Mucosa of descending colon (tissue), 3 donors: ENCODE data around the gene SCRG1. TPM values are rescaled to one million over a fixed set of nuclear protein-coding genes. Genes with fewer than 3 reads are reported as not detected.

Experiments
- ATAC-seq: fragments of 200-7000 bp; cut with Tn5 transposase; one replicate; pipeline ENCODE4 v1.9.1; 2020; ENCODE audit warnings: mild to moderate bottlenecking, moderate library complexity
- DNase-seq, 3 donors: peaks; one replicate each; pipeline ENCODE4 v3.0.0-alpha.2; 2020
- H3K36me3 ChIP-seq: fragments of 200-600 bp; one replicate; pipeline ENCODE4 v1.8.0; 2021; ENCODE audit warnings: low read depth, mild to moderate bottlenecking
- H3K4me1 ChIP-seq: fragments of 200-600 bp; one replicate; pipeline ENCODE4 v1.8.0; 2021; ENCODE audit warnings: low read depth, mild to moderate bottlenecking
- H3K4me3 ChIP-seq: fragments of 200-600 bp; one replicate; pipeline ENCODE4 v1.8.0; 2021; ENCODE audit warnings: mild to moderate bottlenecking
- H3K9me3 ChIP-seq: fragments of 200-600 bp; one replicate; pipeline ENCODE4 v1.8.0; 2021; ENCODE audit warnings: mild to moderate bottlenecking
- intact Hi-C, 2 donors: fragments of 100-400 bp; cut with DNase I in 1 of 2; cut with micrococcal nuclease in 1 of 2; formaldehyde crosslinking; loops; one replicate each; pipeline versions ENCODE4 v1.11.0 to v1.11.1; 2022; cut with DNase I, micrococcal nuclease
- total RNA-seq, 3 donors: library from RNA; stranded (reverse); fragmentation: NEBNext Ultra II Directional in 2 of 3; extraction: Animal tissue kit (Norgen Biotek cat#: 25700) in 2 of 3; gene quantifications; one replicate each; pipeline versions ENCODE4 v1.2.1 to v1.2.4, GENCODE V29; 2021 to 2023
- TF ChIP-seq, protein P1 (sequence below): fragments of 200-600 bp; IDR thresholded peaks from one replicate; pipeline ENCODE4 v1.8.0; 2022; ENCODE audit warnings: antibody characterized with exemption, mild to moderate bottlenecking
- donor health status: DM: no; HTN: no; CAD: no; lungs with moderate emphysema.
- donor health status: DM: no; HTN: no; CAD: no.
- donor health status: DM: no; HTN: yes; CAD: no.

Gene SCRG1
- total RNA-seq, 3 donors from 2014 or later: 0.06 to 3.4 (median 0.41) TPM

DNA sequence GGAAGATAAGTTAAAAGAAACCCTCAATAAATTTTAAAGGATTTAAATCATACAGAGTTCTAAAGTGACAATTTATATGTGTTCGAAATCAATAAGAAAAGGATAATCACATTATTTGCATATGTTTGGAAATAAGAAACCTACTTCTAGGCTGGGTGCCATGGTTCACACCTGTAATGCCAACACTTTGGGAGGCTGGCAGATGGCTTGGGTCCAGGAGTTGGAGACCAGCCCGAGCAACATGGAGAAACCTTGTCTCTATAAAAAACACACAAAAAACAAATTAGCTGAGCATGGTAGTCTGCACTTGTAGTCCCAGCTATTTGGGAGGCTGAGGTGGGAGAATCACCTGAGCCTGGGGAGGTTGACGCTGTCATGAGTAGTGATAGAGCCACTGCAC, 36.2 kb downstream of the SCRG1 start:
- TF ChIP-seq, protein P1, sequence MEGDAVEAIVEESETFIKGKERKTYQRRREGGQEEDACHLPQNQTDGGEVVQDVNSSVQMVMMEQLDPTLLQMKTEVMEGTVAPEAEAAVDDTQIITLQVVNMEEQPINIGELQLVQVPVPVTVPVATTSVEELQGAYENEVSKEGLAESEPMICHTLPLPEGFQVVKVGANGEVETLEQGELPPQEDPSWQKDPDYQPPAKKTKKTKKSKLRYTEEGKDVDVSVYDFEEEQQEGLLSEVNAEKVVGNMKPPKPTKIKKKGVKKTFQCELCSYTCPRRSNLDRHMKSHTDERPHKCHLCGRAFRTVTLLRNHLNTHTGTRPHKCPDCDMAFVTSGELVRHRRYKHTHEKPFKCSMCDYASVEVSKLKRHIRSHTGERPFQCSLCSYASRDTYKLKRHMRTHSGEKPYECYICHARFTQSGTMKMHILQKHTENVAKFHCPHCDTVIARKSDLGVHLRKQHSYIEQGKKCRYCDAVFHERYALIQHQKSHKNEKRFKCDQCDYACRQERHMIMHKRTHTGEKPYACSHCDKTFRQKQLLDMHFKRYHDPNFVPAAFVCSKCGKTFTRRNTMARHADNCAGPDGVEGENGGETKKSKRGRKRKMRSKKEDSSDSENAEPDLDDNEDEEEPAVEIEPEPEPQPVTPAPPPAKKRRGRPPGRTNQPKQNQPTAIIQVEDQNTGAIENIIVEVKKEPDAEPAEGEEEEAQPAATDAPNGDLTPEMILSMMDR: no peak
- Histone ChIP-seq H3K4me1 (peaks cover 5% of the 10 kb centered on the region), H3K36me3 (no peaks in the 10 kb centered on the region), H3K9me3 (no peaks in the 10 kb centered on the region), H3K4me3 (no peak overlapping the region)
- intact Hi-C loops: no loop called here
- DNase-seq (no peak), ATAC-seq (no peak)

DNA sequence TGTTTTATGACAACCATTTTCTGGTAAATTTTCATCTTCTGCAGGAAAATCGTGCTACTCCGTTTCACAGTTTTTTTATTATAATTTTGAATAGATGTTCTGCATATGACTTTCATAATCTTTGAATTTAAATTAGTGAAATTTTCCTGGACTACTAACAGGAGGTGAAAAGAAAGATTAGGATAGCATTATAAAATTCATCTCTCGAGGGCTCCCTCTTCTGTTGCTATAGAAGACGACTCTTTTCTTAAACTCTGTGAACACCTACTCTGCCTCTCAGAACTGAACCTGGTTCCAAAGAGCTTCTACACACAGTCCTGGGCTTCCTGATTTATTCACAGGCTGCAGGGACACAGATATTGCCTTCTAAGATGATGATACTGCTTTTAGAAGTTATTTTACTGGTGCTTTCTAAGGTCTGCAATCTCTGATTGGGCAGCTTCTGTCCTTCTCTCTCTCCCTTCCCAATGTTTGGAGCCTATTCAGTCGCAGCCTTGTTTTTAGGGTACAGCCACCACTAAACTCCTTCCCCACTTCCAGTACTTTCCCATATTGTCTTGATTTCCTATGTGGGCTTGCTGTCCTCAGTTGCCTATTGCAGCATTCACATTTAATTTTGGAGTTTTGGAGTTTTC, 38.2 kb downstream of the SCRG1 start:
- TF ChIP-seq, protein P1: peak; percentile 12
- no peak overlapping the region for H3K4me3 ChIP-seq
- no peak for DNase-seq
- intact Hi-C loops: no loop called here
- ATAC-seq: peak; percentile 28
- no peaks in the 10 kb centered on the region for H3K9me3 ChIP-seq
- peaks cover 5% of the 10 kb centered on the region for H3K4me1 ChIP-seq
- H3K36me3 ChIP-seq: no peaks in the 10 kb centered on the region

DNA sequence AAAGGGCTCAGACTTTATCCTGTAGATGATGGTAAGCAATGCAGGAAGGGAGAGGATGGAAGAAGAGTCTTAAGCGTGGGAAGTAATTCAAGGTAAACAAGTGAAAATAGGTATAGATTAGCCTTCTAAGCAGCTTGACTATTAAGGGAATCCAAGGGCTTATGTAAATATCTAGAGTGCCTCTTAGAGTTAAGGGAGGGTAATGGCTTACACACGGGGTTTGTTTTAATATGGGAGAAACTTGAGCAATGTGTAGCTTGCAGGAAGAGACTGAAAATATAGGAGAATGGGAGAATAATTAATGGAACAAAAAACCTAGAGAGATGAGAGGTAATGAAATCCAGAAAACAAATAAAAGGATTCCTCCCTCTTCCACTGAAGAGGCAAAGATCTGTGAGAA, 41.0 kb downstream of the SCRG1 start:
- Histone ChIP-seq H3K4me3 (no peak overlapping the region), H3K9me3 (no peaks in the 10 kb centered on the region), H3K4me1 (no peaks in the 10 kb centered on the region), H3K36me3 (no peaks in the 10 kb centered on the region)
- ATAC-seq (no peak), DNase-seq (no peak)
- intact Hi-C loops: no loop called here
- TF ChIP-seq, protein P1: no peak

DNA sequence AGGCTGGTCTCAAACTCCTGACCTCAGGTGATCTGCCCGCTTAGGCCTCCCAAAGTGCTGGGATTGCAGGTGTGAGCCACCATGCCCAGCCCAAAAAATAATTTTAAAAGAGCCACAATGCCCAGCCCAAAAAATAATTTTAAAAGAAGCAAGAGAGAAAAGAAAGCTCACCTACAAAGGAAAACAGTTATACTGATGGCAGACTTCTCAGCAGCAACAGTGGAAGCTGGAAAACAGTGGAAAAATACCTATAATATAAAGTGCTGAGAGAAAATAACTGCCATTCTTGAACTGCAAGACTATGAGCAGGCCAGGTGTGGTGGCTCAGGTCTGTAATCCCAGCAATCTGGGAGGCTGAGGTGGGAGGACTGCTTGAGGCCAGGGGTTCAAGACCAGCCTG, 51.4 kb downstream of the SCRG1 start:
- ATAC-seq (no peak), DNase-seq (no peak)

DNA sequence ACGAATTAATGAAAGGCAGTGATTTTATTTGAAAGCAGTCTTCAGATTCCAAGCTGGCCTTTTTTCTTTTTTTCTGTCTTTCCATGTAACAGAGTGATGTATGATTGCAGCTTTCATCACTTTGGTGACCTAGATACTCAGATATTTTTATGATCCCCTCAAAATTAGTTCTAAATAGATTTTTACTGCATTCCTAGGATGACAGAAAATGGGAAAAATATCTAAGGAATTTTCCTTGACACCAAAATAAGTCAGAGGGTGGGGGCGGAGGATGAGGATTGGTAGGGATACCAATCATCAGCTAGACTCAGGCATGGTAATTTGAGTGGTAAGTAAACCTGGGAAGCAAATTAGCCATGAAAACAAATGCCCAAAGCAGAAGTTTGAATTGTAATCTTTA, 52.8 kb downstream of the SCRG1 start:
- TF ChIP-seq, protein P1: no peak
- no peaks in the 10 kb centered on the region for H3K36me3 ChIP-seq
- H3K9me3 ChIP-seq: no peaks in the 10 kb centered on the region
- no peak for DNase-seq
- no peak for ATAC-seq
- H3K4me1 ChIP-seq: no peaks in the 10 kb centered on the region
- intact Hi-C loops: no loop called here
- no peak overlapping the region for H3K4me3 ChIP-seq

More for the DNA sequence above, 51.4 kb downstream of the SCRG1 start:
- H3K9me3 ChIP-seq: no peaks in the 10 kb centered on the region
- H3K36me3 ChIP-seq: no peaks in the 10 kb centered on the region
- TF ChIP-seq, protein P1: no peak
- no peak overlapping the region for H3K4me3 ChIP-seq
- H3K4me1 ChIP-seq: no peaks in the 10 kb centered on the region
- intact Hi-C loops: no loop called here

DNA sequence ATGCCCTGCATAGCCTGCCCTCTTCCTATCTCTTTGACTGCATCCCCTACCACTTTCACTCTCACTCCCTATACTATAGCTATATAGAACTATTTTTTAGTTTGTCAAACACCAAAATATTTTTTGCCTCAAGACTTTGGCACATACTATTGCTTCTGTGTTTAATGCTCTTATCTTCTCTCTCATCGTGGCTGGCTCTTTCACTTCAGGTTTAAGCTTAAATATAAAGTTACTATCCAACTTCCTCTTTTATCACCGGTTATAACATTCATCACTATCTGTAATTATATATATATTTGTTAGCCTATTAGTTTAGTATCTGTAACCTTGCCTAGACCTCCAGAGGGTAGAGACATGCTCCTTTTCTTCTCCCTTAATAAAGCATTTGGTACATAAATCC, 53.3 kb downstream of the SCRG1 start:
- no peak for ATAC-seq
- intact Hi-C loops: no loop called here

More for the DNA sequence above, 53.3 kb downstream of the SCRG1 start:
- Histone ChIP-seq H3K4me3 (no peak overlapping the region), H3K36me3 (no peaks in the 10 kb centered on the region), H3K9me3 (no peaks in the 10 kb centered on the region), H3K4me1 (no peaks in the 10 kb centered on the region)
- no peak for DNase-seq
- TF ChIP-seq, protein P1: no peak
